ENCODE measurements around the gene DUSP10.

Gene DUSP10

DNA sequence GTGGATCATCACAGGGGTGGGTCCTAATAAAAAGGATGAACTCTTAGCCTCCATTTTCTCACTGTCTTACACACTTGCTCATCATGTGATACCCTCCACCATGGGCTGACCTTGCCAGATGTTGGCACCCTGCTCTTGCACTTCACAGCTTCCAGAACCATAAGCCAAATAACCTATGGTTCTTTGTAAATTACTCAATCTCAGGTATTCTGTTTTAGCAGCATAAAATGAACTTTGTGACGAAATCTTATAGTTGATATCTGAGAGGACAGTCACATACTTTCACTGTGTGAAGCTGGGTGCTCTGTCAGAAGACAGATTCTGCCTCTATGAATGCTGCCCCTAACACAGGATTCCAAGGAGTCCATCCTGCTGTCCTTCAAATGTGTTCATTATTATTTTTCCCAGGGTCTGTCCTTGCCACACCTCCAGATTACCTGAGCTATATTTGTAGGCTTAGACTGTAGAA lies 13.8 kb downstream of the DUSP10 start:
- DNase-seq = no peak

DNA sequence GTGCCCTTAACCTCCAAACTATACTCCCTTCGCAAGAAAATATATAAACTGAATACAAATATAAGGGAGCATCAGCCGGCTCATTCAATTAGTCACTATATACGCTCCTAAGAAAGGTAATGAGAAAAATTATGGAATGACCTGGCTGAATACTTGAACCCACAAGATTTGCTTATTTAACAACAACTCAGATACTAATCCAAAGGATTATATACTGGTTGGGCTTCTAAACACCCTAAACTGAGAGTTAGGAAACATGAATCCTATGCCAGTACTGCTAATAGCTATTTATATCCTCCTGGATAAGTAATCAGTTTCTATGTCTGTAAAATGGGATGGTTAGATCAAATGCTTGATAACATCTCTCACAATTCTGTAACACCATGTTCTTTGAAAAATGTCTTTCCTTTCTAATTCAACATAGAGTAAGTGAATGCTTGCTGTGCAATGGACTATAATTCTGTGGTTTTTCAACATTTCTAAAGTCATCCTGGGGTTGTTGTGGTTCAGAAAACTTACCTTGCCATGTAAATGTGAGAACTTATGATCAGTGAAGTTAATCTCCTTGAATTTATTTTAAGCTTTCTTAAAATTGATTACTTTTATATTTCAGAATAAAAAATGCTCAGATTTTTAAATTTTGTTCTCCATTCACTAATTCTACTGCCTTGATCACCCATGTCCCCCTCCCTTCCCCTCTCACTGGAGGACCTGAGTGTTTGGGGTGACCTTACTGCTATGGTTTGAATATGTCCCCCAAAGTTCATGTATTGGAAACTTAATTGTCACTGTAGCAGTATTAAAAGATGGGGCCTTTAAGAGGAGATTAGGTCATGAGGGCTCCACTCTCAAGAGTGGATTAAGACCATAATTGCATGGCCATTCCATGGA lies 14.5 kb downstream of the DUSP10 start:
- no peak for DNase-seq

- DNase-seq = no peak
Observed at GRCh38 chr1:221725735-221726672, 15.9 kb downstream of the DUSP10 start.

DNA sequence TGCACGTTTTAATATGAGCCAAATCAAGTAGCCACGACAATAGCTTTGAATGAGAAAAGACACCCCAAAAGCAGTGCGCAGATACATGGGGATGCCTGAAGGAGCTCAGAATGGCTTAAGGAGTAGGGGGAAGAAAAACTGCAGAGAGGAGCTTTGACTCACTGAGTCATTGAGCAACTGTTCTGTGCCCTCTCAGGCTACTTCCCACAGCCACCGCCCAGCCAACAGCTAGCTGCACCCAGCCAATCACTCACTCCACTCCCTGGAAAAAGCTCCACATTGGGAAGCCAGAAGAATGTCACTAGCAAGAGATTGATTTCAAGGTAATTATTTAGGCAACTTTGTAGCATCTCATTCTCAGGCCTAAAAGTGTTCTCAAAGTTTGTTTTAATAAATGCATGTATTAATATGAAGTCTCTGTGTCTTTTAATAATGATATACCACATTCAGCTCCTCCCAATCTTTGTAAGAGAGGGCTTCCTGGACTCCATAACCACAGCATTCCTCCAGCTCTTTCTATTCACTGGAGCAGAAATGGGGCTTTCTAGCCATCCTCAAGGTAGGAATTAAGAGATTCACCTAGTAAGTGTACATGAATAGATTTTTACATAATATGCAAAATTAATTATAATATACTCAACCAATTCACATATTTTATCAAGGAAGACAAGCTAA lies 16.8 kb downstream of the DUSP10 start:
- DNase-seq = no peak

DNA sequence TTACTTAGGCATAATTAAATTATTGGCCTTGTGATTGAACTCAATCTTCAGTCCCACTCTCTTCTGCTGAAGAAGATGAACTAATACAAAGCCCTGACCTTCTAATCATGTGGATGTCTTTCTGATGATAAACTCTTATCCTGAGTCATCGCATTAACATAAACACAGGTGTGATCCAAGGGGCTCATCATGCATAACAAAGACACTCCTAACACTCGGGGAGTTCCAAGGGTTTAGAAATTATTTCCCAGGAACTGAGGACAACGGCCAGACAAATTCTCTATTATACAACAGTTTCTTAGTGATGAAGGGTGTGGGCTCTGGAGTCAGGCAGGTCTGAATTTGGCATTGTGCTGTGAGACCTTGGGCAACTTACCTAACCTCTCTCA lies 18.0 kb downstream of the DUSP10 start:
- DNase-seq = no peak

GRCh38 chr1:221723018-221723847 lies 18.7 kb downstream of the DUSP10 start:
- no peak for DNase-seq

DNA sequence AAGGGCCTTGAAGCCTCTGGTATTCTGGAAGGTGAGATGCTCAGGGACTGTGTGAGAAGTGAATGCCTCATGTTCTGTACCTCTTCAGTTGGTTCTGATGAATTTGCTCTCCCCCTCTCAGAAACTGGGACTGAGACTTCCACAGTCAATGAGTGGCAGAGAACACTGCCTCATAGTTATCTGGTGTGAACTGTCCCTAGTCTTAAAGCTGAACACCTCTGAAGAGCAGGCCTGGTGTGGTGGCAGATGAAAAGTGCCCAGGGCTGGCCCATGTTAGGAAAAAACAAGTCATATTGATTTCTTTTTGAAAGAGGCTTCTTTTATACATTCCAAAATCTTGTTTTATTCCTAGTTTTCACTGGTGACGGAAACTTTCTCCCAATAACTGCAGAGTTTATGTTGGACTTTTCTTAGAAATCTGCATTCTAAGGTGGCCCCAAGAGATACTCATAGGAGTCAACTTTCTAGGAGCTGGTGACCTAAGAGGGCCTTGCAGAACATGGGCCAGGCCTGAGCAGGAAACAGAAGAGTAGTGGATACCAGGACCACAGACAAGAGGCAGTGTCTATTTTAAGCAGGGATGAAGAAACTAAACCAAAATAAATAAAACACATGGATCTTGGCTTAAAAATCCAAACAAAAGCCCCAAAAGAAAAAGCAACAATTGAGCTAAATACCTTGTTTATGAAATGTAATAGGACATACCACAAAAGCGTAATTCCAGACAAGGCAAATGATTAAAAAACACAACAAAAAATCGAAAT lies 19.5 kb downstream of the DUSP10 start:
- DNase-seq = no peak

DNA sequence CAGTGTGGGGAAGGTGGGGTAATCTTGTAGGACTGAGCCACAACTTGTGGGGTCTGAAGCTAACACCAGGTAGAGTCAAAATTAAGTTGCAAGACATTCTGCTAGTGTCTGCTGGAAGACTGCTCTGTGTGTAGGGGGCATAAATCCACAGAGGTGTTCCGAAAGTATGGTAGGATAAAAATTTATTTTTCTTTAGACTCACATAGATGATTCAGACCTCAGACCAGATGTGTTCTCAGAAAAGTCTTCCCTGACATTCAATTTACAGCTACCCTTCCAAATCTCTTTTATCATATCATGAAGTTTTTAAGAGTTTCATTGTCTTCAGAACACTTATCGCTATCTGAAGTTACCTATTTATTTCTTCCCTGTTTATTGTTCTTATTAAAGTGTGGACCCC lies 21.3 kb downstream of the DUSP10 start:
- DNase-seq = no peak

DNA sequence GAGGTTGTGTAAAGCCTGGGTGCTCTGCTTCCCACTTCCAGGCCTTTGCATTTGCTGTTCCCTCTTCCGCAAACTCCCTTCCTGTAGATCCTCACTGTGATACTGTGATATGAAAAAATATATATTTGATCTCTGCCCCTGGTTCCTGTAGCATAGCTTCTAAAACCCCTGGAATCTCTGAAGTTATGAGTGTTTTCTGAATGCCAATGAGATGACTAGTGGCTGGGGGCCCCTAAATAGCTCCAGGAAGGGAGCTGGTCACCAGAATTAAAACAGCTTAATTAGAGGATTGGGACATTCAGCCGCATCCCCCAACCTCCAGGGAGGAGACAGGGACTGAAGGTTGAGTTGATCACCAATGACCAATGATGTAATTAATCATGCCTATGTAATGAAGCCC lies 21.9 kb downstream of the DUSP10 start:
- no peak for DNase-seq

- DNase-seq = no peak
Observed at GRCh38 chr1:221719278-221719597, 22.7 kb downstream of the DUSP10 start.

GRCh38 chr1:221718381-221719277 lies 23.3 kb downstream of the DUSP10 start:
- DNase-seq = no peak

DNA sequence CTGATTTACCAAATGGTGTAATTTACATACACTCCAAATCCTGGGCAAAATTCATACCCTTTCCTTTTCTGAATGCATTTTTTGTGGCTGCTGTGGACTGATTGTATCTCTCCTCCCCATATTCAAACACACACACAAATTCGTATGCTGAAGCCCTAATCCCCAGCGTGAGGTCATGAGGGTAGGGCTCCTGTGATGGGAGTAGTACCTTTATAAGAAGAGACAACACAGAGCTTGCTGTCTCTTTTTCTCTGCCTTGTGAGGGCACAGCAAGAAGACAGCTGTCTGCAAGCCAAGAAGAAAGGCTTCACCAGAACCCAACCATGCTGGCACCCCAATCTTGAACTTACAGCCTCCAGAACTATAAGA lies 24.4 kb downstream of the DUSP10 start:
- DNase-seq = no peak

DNA sequence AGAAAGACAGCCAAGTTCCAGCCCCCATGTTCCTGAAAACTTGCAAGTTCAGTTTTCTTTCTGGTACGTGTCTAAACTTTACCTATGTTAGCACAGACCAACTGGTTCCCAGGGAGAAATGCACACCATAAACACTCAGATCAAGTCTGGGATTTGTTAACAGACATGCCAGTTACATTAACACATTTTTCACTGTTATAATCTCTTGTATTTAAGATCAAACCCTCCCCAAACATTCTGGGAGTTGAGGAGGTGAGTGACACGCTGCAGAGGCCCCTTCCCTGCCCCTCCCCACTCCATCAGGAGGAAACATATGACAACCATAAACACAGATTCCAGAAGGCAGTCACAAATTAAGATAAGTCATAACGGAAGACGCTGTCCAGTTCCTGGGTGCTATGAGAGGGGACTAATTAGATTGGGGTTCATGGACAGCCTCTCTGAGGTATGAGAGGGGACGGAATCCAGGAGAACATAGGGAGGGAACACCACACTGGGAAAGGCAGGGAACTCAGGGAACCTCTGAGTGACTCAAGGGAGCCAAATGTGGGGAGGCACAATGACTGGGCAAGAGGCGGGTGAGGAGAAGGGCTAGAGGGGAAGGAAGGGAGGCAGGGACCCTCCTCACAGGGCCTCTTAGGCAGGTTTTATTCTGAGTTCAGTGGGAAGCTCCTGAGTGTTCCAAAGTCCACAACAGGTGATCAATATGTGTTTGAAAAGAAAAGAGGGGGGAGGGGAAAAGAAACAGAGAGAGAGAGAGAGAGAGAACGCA lies 25.0 kb downstream of the DUSP10 start:
- no peak for DNase-seq

- no peak for DNase-seq
Observed at GRCh38 chr1:221715321-221716169, 26.3 kb downstream of the DUSP10 start.

DNA sequence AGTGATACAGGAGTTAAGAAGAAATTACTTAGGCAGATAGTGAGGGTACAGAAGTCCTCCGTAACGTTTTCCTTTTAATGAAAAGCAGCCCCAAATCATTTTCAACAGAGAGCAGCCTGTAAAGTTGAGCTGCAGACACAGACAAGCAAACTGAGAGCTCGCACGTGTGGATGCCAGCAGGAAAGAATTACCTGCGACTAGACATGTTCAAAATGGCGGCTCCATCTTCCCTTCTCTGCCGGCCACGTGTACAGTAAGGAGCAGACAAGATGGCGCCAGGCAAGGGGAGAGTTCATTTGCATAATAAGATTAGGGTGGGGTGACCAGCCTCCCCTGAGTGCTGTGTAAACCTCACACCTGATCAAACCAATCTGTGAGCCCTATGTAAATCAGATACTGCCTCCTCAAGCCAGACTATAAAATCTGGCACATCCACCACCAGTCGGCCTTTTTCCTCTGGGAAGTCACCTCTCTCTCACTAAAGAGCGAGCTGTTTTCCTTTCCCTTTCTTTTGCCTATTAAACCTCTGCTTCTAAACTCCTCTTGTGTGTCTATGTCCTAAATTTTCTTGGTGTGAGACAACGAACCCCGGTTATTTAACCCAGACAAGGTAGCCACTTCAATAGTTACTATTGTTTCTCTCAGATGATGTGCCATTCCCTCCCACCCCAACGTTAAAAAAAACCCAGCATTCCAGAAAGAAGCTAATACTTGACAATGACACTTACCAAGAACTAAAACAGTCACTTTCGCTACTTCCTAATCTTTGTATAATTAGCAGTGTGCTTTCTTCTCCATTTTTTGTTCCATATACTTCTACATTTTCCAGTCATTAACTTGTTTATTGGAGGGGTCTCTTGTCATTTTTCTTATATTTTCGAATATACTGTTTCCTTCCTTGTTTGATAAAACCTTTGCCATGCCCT lies 27.4 kb downstream of the DUSP10 start:
- DNase-seq = no peak

DNA sequence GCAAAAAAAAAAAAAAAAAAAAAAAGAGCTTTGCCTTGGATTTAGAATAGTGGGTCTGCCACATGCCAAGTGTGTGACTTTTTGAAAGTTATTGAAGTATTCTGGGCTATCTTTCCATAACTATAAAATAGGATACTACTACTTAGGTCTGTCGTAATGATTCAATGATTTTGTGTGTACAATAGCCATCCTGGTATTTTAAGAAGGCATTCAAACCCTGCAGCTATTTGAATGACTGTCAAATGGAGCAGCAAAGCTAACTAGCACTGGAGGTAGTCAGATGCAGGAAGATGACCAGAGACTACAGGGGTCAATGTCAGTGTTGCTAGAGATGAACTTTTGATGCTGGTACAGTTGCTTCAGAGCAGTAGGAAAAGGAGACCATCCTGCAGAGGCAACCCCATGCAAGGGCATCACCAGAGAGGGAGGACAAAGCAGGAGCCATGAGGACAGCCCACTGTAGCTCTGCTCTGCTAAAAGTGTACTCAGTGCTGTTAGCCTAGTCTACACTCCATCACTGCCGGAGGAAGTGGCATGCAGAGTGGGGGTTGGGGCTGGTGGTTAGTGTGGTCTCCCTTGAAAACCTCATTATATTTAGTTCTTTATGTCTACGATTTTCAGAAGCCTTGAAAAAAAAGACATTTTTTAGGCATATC lies 29.0 kb downstream of the DUSP10 start:
- DNase-seq = no peak

DNA sequence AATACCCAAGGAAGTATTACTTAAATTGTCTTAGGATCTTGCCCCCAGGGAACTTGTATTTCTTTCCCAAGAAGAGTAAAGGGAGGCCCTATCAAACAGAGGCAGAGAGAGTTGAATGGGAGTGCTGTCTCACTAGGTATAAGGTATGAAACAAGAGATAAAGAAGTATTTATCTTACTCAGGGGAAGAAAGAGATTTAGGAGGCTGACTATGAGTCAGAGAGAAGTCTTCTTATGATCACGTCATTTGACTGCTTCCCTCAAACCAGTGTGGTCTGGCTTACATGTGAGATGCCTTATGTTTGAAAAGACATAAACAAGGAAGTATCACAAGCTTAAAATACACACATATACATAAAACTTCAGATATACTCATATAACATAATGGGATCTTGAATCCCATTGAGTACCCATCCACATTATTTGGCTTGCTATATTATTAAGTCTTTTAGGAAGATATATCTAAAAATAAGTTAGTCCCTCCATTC lies 29.6 kb downstream of the DUSP10 start:
- no peak for DNase-seq
